WTC11 (cell line): ENCODE data around the gene PIP4K2C. TPM values are rescaled to one million over a fixed set of nuclear protein-coding genes. Genes with fewer than 3 reads are reported as not detected.
A peak's percentile ranks its signal among the peaks of the same experiment; 100 is the strongest.

Source experiments
- ATAC-seq: fragments of 200-7000 bp; cut with Tn5 transposase; 2 replicates; pipeline ENCODE4 v1.10.0; 2021; ENCODE audit warnings: mild to moderate bottlenecking, moderate library complexity
- CTCF ChIA-PET: fragments of 300-600 bp; sonication (Branson Sonifier 250); formaldehyde crosslinking; loops from one replicate; lab custom pipeline; 2021; ENCODE audit warnings: antibody characterized with exemption; lab: Charles Lee
- POLR2A ChIA-PET: fragments of 350-600 bp; sonication (Branson Sonifier 250); formaldehyde crosslinking; loops from one replicate; lab custom pipeline; 2021; ENCODE audit warnings: antibody characterized with exemption; lab: Charles Lee
- DNase-seq: peaks from one replicate; pipeline ENCODE4 v3.0.0; 2021; ENCODE audit warnings: low spot score
- H3K27ac Mint-ChIP-seq: 2 replicates; pipeline ENCODE4 v1.8.0; 2021; ENCODE audit warnings: mixed read lengths
- H3K27me3 Mint-ChIP-seq: 2 replicates; pipeline ENCODE4 v1.8.0; 2021; ENCODE audit warnings: low read depth, mild to moderate bottlenecking, moderate library complexity, mixed read lengths
- H3K36me3 Mint-ChIP-seq: 2 replicates; pipeline ENCODE4 v1.8.0; 2021; ENCODE audit warnings: mixed read lengths
- H3K4me1 Mint-ChIP-seq: 2 replicates; pipeline ENCODE4 v1.8.0; 2022; ENCODE audit warnings: mixed read lengths
- H3K4me3 Mint-ChIP-seq: 2 replicates; pipeline ENCODE4 v1.8.0; 2021; ENCODE audit warnings: mild to moderate bottlenecking, moderate library complexity, mixed read lengths
- H3K9me3 Mint-ChIP-seq: 2 replicates; pipeline ENCODE4 v1.8.0; 2021; ENCODE audit warnings: mixed read lengths
- ATF2 ChIP-seq: sonication (generic); formaldehyde crosslinking; IDR thresholded peaks from 2 replicates; pipeline ENCODE4 v1.8.1; 2022; ENCODE audit warnings: low read depth, missing genetic modification reagents, borderline replicate concordance
- CREB1 ChIP-seq: sonication (generic); formaldehyde crosslinking; IDR thresholded peaks from 2 replicates; pipeline ENCODE4 v1.8.0; 2023; ENCODE audit warnings: mild to moderate bottlenecking, missing genetic modification reagents
- ERG ChIP-seq: fragments of 250-450 bp; sonication (Bioruptor Pico); IDR thresholded peaks from 2 replicates; pipeline ENCODE4 v1.8.0; 2021; ENCODE audit warnings: mild to moderate bottlenecking
- FOXP1 ChIP-seq: sonication (generic); formaldehyde crosslinking; IDR thresholded peaks from 2 replicates; pipeline ENCODE4 v1.8.0; 2022; ENCODE audit warnings: missing genetic modification reagents, mild to moderate bottlenecking, moderate library complexity, borderline replicate concordance
- GRHL2 ChIP-seq: fragments of 250-450 bp; sonication (Bioruptor Pico); IDR thresholded peaks from 2 replicates; pipeline ENCODE4 v1.8.0; 2022; ENCODE audit warnings: mild to moderate bottlenecking, moderate library complexity; ENCODE audit not compliant: insufficient replicate concordance, severe bottlenecking
- MXD4 ChIP-seq: fragments of 250-450 bp; sonication (Bioruptor Pico); IDR thresholded peaks from 2 replicates; pipeline ENCODE4 v1.8.0; 2021; ENCODE audit warnings: mild to moderate bottlenecking, moderate library complexity, borderline replicate concordance
- MYBL2 ChIP-seq: sonication (generic); formaldehyde crosslinking; IDR thresholded peaks from 2 replicates; pipeline ENCODE4 v1.8.1; 2023; ENCODE audit warnings: mild to moderate bottlenecking, moderate library complexity, missing genetic modification reagents
- NFATC4 ChIP-seq: fragments of 250-450 bp; sonication (Bioruptor Pico); IDR thresholded peaks from 2 replicates; pipeline ENCODE4 v1.9.0; 2021; ENCODE audit warnings: mild to moderate bottlenecking
- SP1 ChIP-seq: sonication (generic); formaldehyde crosslinking; conservative IDR thresholded peaks from 2 replicates; pipeline ENCODE4 v1.8.1; 2022; ENCODE audit warnings: missing genetic modification reagents
- TEAD1 ChIP-seq: sonication (generic); formaldehyde crosslinking; IDR thresholded peaks from 2 replicates; pipeline ENCODE4 v1.8.0; 2022; ENCODE audit warnings: mild to moderate bottlenecking, missing genetic modification reagents
- TP53 ChIP-seq: sonication (generic); formaldehyde crosslinking; IDR thresholded peaks from 2 replicates; pipeline ENCODE4 v1.8.1; 2023; ENCODE audit warnings: mild to moderate bottlenecking, missing genetic modification reagents
- ZNF263 ChIP-seq: sonication (generic); formaldehyde crosslinking; IDR thresholded peaks from 2 replicates; pipeline ENCODE4 v1.8.1; 2022; ENCODE audit warnings: low read depth, mild to moderate bottlenecking, moderate library complexity, missing genetic modification reagents
- ZNF281 ChIP-seq: sonication (generic); formaldehyde crosslinking; IDR thresholded peaks from 2 replicates; pipeline ENCODE4 v1.8.0; 2023; ENCODE audit warnings: mild to moderate bottlenecking, missing genetic modification reagents
- total RNA-seq: library from RNA; stranded (reverse); gene quantifications from 3 replicates; pipeline ENCODE4 v1.2.3, GENCODE V29; 2021
- TF ChIP-seq, protein P1 (sequence below): sonication (generic); formaldehyde crosslinking; IDR thresholded peaks from 2 replicates; pipeline ENCODE4 v1.8.0; 2022; ENCODE audit warnings: mild to moderate bottlenecking, missing genetic modification reagents
- TF ChIP-seq, protein P2 (sequence below): sonication (generic); formaldehyde crosslinking; IDR thresholded peaks from 2 replicates; pipeline ENCODE4 v1.8.1; 2022; ENCODE audit warnings: low read depth, mild to moderate bottlenecking, moderate library complexity, missing genetic modification reagents, borderline replicate concordance
- TF ChIP-seq, protein P3 (sequence below): sonication (generic); formaldehyde crosslinking; IDR thresholded peaks from 2 replicates; pipeline ENCODE4 v1.8.1; 2023; ENCODE audit warnings: mild to moderate bottlenecking, missing genetic modification reagents, moderate library complexity

The PIP4K2C gene
- total RNA-seq, 1 experiment from 2014 or later = 25.4 TPM

- TF ChIP-seq ATF2 (CRISPR knock-in tag) = no peak
- no peak for TF ChIP-seq ZNF263 (CRISPR knock-in tag)
- TF ChIP-seq CREB1 (CRISPR knock-in tag) = no peak
- TF ChIP-seq MYBL2 (CRISPR knock-in tag) = no peak
- no peak for TF ChIP-seq MXD4
- no peak for TF ChIP-seq ZNF281
- TF ChIP-seq ERG (CRISPR knock-in tag) = no peak
- TF ChIP-seq, protein P1, sequence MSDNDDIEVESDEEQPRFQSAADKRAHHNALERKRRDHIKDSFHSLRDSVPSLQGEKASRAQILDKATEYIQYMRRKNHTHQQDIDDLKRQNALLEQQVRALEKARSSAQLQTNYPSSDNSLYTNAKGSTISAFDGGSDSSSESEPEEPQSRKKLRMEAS (CRISPR knock-in tag) = no peak
- TF ChIP-seq, protein P2, sequence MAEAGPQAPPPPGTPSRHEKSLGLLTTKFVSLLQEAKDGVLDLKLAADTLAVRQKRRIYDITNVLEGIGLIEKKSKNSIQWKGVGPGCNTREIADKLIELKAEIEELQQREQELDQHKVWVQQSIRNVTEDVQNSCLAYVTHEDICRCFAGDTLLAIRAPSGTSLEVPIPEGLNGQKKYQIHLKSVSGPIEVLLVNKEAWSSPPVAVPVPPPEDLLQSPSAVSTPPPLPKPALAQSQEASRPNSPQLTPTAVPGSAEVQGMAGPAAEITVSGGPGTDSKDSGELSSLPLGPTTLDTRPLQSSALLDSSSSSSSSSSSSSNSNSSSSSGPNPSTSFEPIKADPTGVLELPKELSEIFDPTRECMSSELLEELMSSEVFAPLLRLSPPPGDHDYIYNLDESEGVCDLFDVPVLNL = no peak
These were observed 40.0 kb downstream of the PIP4K2C start (continued) for GRCh38 chr12:57630891-57631433.

DNA sequence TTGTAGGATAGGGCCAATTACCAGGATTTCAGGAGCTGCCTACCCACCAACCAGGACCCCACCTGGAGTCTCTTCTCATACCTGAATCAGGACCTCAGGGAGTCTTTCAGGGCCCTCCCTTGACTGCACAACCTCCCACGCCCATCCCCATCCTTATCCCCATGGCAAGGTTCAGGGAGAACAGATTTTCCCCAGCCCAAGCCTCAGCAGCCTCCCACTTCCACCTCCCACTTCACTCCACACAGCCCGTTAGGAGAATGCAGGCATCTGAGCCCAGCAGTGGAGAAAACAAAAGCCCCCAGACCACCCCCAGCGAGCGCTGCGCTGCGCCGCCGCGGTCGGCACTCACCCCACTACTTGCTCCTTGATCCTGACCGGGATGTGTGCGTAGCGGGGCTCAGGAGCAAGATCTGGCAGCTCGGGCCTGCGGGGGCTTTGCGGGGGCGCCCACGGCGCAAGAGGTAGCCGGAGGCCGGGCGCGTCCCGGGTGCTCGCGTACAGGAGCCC lies 40.6 kb downstream of the PIP4K2C start:
- Mint-ChIP-seq H3K9me3 (no peaks in the 10 kb centered on the region), H3K4me3 (peak overlapping the region; percentile 74), H3K27ac (no peak overlapping the region), H3K27me3 (peaks cover 88% of the 10 kb centered on the region), H3K4me1 (peaks cover 21% of the 10 kb centered on the region), H3K36me3 (no peaks in the 10 kb centered on the region)
- CTCF ChIA-PET = interaction anchor here (1.0 to 3.2 kb wide), 8 partner anchors 11 to 125 kb away, joined by 3 to 23 read pairs (median 4); partner anchors contain the start of gene OS9
- DNase-seq (no peak), ATAC-seq (no peak)
- POLR2A ChIA-PET = no interaction called here
- TF ChIP-seq FOXP1 (CRISPR knock-in tag) (no peak), SP1 (CRISPR knock-in tag) (0 out of 2 replicates have a peak, but pooled peaks have one; percentile 22), NFATC4 (CRISPR knock-in tag) (no peak), GRHL2 (no peak), MYBL2 (CRISPR knock-in tag) (no peak), TP53 (CRISPR knock-in tag) (no peak), TEAD1 (CRISPR knock-in tag) (no peak)
- TF ChIP-seq, protein P3, sequence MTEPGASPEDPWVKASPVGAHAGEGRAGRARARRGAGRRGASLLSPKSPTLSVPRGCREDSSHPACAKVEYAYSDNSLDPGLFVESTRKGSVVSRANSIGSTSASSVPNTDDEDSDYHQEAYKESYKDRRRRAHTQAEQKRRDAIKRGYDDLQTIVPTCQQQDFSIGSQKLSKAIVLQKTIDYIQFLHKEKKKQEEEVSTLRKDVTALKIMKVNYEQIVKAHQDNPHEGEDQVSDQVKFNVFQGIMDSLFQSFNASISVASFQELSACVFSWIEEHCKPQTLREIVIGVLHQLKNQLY (CRISPR knock-in tag) = no peak
